GM12865 (cell line): Measurements from ENCODE around the gene UNG.

Source experiments
- DNase-seq: peaks from one replicate; pipeline ENCODE4 v3.0.0; 2010; ENCODE audit warnings: low read depth
- H3K4me3 ChIP-seq: 2 replicates; pipeline ENCODE4 v1.5.1; 2011; ENCODE audit warnings: mild to moderate bottlenecking, low read depth, low read length, control low read depth
- CTCF ChIP-seq: IDR thresholded peaks from 2 replicates; pipeline ENCODE4 v1.5.1; 2011; ENCODE audit warnings: low read length, control low read depth, low read depth, inconsistent platforms; ENCODE audit not compliant: insufficient read depth; ENCODE audit errors: missing control alignments

Gene UNG

GRCh38 chr12:109116611-109116949 is 19.2 kb downstream of the UNG start:
- H3K4me3 ChIP-seq = no peak overlapping the region
- no peak for DNase-seq
- TF ChIP-seq CTCF = no peak

- no peak for DNase-seq
- TF ChIP-seq CTCF = no peak
- no peak overlapping the region for H3K4me3 ChIP-seq
Observed at GRCh38 chr12:109120095-109120494, 22.7 kb downstream of the UNG start.

GRCh38 chr12:109120557-109120956 is 23.2 kb downstream of the UNG start:
- H3K4me3 ChIP-seq = no peak overlapping the region
- no peak for DNase-seq
- TF ChIP-seq CTCF = no peak

- no peak for DNase-seq
- no peak for TF ChIP-seq CTCF
- H3K4me3 ChIP-seq = no peak overlapping the region
Observed at GRCh38 chr12:109121346-109121880, 24.0 kb downstream of the UNG start.

GRCh38 chr12:109124878-109125648 is 27.7 kb downstream of the UNG start:
- no peak overlapping the region for H3K4me3 ChIP-seq
- DNase-seq = no peak
- no peak for TF ChIP-seq CTCF

- H3K4me3 ChIP-seq = no peak overlapping the region
- TF ChIP-seq CTCF = no peak
- no peak for DNase-seq
Observed at GRCh38 chr12:109125791-109126190, 28.4 kb downstream of the UNG start.

GRCh38 chr12:109126784-109127183 is 29.4 kb downstream of the UNG start:
- no peak for DNase-seq
- no peak for TF ChIP-seq CTCF
- no peak overlapping the region for H3K4me3 ChIP-seq
